Measurements from ENCODE around the gene WDR3.

GRCh38 chr1:117981455-117982192 lies 52.1 kb downstream of the WDR3 start:
- TF ChIP-seq GATA2 (IDR thresholded peaks at IDR 0.05; ENCODE audit: insufficient read depth, insufficient read length, low read depth, low read length) (no peak), POLR2AphosphoS5 (IDR thresholded peaks at IDR 0.05; ENCODE audit: insufficient read depth, low read depth, low read length) (no peak), EZH2 (IDR thresholded peaks at IDR 0.05; ENCODE audit: borderline replicate concordance, low read depth, low read length, severe bottlenecking) (no peak), CTCF (IDR thresholded peaks at IDR 0.05; ENCODE audit: extremely low read depth in 1 of 2, insufficient read depth in 1 of 2, low read depth in 1 of 2, low read length in 2 of 2) (no peak), POLR2A (IDR thresholded peaks at IDR 0.05; ENCODE audit: low read depth, low read length) (no peak)

Data from endothelial cell of umbilical vein (primary cell).